Stimulated activated CD8-positive, alpha-beta memory T cell treated with anti-CD3 and anti-CD28 coated beads, Interleukin-12 subunit alpha, Interleukin-12 subunit beta, amount 100 ng/mL, for 24 hours (primary cell): ENCODE data around the gene STING1.

ENCODE experiments used
- DNase-seq: peaks from one replicate; pipeline ENCODE4 v3.0.0-alpha.2; 2020; ENCODE audit errors: extremely low read depth

STING1 gene

DNA sequence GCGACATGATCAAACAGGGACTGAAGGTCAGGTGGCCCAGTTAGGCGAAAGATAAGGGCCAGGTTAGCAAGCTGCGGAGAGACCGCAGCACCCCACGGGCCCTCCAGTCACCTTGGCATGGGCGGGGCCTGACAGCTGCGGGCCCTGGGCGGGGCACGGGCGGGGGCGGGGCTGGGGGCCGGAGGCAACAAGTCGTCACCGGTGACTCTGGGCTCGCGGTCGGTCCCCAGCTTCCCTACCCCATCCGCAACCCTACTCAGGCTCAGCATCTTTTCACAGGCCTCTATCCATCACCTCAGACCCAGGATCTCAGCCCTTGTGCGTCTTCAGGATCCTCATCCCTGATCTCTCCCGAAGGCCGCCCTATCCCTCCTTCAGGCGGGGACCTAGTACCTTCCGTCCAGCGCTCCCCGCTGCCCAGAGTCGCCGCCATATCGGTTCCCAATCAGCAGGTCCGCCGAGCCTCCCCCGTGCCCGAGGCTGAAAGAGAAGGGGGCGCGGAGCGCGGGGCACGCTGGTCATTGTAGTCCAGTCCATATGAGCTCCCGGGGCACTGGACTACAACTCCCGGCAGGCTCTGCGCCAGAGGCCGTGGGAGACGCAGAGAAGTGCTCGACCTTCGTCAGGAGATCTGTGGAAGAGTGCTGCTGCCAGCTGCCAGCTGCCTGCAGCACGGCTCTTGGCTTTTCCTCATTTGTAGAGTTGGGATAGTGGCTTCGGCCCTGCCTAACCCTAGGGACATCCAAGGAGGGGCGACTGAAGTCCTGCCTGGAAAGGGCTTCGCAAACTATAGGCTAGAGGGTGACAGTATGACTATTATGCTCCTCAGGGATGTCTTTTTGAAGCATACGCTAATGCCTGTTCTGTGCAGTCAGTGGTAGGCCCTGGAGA, 43.3 kb downstream of the STING1 start, which contains the start of gene DNAJC18:
Gene DNAJC18, minus strand, starts transcription at position 513 of the 891 bp plus-strand sequence. Its CDS starts 80 bp downstream, at position 433.
- peak; percentile 72 for DNase-seq

DNA sequence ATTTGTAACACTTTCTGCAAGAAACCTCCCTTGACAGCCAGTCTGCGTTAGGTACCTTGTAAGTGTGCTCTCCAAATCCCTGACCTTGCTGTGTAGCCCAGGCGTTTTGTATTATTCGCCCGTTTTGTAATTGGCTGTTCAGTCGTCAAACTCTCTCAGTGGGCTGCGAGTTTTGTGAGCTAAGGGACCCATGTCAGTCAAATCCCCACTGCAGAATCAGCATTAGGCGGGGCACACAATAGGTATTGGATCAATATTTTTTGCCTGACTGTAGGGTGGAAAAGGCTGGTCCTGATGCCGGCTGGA, 43.9 kb downstream of the STING1 start:
- no peak for DNase-seq

DNA sequence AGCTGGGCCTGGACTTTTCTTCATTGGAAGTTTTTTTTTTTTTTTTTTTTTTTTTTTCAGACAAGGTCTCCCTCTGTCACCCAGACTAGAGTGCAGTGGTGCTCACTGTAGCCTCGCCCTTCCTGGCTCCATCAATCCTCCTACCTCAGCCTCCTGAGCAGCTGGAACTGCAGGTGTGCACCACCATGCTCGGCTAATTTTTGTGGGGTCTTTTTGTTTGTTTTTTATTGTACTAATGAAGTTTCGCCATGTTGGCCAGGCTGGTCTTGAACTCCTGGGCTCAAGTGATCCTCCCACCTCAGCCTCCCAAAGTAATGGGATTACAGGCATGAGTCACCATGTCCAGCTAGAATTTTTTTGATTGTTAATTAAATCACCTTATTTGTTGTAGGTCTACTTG, 46.9 kb downstream of the STING1 start:
- no peak for DNase-seq

DNA sequence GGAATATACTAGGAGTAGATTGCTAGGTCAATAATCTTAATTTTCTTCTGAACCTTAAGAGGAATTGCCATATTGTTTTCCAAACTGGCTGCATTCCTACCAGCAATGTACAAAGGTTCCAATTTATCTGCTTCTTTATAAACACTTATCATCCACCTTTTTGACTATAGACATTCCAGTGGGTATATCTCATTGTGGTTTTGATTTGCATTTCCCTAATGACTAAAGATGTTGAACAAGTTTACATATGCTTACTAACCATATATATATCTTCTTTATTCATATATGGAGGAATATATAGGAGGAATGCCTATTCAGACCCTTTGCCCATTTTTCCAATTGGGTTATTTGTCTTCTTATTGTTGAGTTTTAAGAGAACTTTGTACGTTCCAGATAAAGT, 50.9 kb downstream of the STING1 start:
- no peak for DNase-seq

DNA sequence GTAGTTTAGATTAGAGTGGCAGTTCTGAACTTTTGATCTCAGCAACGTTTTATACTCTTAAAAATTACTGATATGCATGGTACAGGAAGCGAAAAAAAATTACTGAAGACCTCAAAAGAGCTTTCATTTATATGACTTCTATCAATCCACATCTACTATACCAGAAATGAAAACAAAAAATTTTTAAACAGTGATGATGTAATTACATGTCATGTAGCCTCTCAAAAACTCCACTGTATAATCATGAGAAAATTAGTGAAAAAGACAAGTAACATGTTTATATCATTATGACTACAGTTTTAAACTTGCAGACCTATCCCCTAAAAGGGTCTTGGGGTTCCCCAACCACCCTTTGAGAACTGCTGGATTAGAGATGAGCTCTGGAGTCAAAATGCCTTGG, 52.5 kb downstream of the STING1 start:
- DNase-seq = no peak

DNA sequence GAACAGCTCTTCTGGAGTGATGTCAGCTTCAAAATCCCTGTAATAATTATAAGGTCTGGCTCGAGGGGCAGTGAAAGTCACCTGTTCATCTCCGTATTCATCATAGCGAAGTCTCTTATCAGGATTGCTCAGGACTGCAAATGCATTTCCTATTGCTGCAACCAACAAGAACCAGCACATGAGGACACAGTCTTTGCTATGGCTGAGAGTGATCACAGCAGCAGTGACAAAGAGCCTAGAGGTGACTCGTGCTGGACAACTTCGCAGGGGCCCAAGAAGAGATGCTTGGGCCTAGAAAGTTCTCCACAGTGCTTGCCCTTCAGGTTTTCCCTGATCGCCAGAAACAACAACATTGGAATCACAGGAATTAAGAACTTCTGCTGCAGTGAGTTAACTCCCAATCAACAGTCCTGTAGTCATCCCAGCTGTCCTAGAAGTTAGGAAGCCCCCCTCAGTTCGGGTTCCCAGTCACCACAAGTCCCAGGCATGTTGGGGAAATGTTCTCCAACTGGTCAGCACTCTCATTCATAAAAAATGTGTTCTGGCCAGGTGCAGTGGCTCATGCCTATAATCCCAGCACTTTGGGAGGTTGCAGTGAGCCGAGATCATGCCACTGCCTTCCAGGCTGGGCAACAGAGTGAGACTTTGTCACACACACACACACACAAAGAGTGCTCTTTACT, 56.2 kb downstream of the STING1 start:
- DNase-seq = no peak
